ENCODE data around the gene ANKRD2. TPM values are rescaled to one million over a fixed set of nuclear protein-coding genes. Genes with fewer than 3 reads are reported as not detected.
A peak's percentile ranks its signal among the peaks of the same experiment; 100 is the strongest.

The ANKRD2 gene
- total and polyA plus RNA-seq, 2 donors from 2014 or later, result 3.6 to 10.0 TPM

DNA sequence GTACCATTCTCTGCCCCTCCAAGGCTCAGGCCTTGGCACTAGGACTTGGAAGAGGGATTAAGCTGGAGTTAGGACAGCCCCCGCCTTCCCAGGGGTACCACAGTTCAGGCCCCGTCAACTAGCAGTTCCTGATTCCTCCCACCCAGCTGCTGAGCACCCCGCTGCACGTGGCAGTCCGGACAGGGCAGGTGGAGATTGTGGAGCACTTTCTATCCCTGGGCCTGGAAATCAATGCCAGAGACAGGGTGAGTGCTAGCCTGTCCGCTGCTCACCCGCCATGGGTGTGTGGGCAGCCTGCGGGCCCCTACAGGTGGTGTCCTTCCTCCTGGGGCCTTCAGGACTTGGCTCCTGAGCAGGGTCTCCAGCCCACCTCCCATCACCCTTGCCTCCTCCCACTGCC lies 9.6 kb downstream of the ANKRD2 start:
- H3K27ac ChIP-seq (ENCODE audit: low read depth in 2 of 2, low read length in 2 of 2), result no peak overlapping the region
- no peak overlapping the region for H3K4me3 ChIP-seq (ENCODE audit: low read length in 3 of 3)
- TF ChIP-seq CTCF (IDR thresholded peaks at IDR 0.05; ENCODE audit: borderline replicate concordance, extremely low read depth, insufficient read depth), result no peak
- intact Hi-C loops (cut with DNase I), result no loop called here
- DNase-seq, result peak in 1 of 5 donors; percentile 22
- no peak for FAIRE-seq
- H3K27me3 ChIP-seq (ENCODE audit: control insufficient read depth, insufficient read depth, low read length), result no peaks in the 10 kb centered on the region
- no peak overlapping the region for H3K9ac ChIP-seq (ENCODE audit: low read length in 3 of 3)
- no peaks in the 10 kb centered on the region for H3K9me3 ChIP-seq (ENCODE audit: control insufficient read depth in 2 of 3, insufficient read depth in 1 of 3, low read length in 3 of 3)
- H3K36me3 ChIP-seq (ENCODE audit: control insufficient read depth in 2 of 3, insufficient read depth in 3 of 3, low read length in 3 of 3), result no peaks in the 10 kb centered on the region
- peaks cover 0 to 28% (median 15%) of the 10 kb centered on the region in 3 donors for H3K4me1 ChIP-seq (ENCODE audit: control insufficient read depth in 2 of 3, insufficient read depth in 2 of 3, low read depth in 1 of 3, low read length in 3 of 3)

- Histone ChIP-seq H3K9ac (ENCODE audit: low read length in 3 of 3) (peak overlapping the region in 1 of 3 donors; percentile 86), H3K9me3 (ENCODE audit: control insufficient read depth in 2 of 3, insufficient read depth in 1 of 3, low read length in 3 of 3) (no peaks in the 10 kb centered on the region), H3K27ac (ENCODE audit: low read depth in 2 of 2, low read length in 2 of 2) (peak overlapping the region; percentile 94 to 95), H3K27me3 (ENCODE audit: control insufficient read depth, insufficient read depth, low read length) (no peaks in the 10 kb centered on the region), H3K36me3 (ENCODE audit: control insufficient read depth in 2 of 3, insufficient read depth in 3 of 3, low read length in 3 of 3) (no peaks in the 10 kb centered on the region), H3K4me1 (ENCODE audit: control insufficient read depth in 2 of 3, insufficient read depth in 2 of 3, low read depth in 1 of 3, low read length in 3 of 3) (peaks cover 0 to 29% (median 15%) of the 10 kb centered on the region in 3 donors), H3K4me3 (ENCODE audit: low read length in 3 of 3) (no peak overlapping the region)
- no peak for TF ChIP-seq CTCF (IDR thresholded peaks at IDR 0.05; ENCODE audit: borderline replicate concordance, extremely low read depth, insufficient read depth)
- intact Hi-C loops (cut with DNase I), result no loop called here
- FAIRE-seq (no peak), DNase-seq (no peak)
Observed at GRCh38 chr10:97583476-97583875, 10.9 kb downstream of the ANKRD2 start.

DNA sequence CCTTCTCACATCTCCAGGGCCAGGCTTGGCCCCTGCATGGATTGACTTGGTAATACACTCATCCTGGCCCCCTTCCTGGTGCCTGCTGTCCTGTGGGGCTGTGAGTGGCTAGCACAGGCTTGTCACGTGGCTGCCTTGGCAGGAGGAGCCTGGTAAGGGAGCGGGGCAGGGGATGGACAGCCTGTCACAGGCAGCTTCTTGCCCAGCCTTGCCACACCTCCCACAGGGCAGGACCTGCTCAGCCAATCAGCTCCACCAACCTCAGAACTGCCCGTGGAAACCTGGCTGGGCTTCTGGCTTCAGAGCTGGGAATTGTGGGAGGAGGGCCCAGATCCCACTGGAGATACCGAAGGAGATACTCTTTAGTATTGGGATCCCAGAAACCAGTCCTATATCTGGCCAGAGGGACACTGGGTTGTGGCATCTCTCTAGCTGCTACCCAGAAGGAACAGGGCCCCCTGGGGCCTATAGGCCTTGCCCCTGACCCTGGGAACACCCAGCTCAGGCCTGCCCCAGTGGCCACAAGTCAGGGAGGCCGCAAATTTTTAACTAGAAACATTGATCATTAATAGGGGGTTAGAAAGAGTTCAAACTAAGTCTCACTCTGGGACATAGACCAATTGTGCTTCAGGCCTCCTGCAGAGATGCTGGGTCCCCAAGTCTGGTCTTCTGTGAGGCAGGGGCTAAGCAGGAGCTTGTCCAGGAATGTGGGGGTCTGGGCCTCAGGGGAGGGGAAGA lies 11.7 kb downstream of the ANKRD2 start, which contains the start of gene HOGA1:
HOGA1 (plus strand) TSS at position 330 of the 738 bp plus-strand sequence; CDS start at position 645, 315 bp downstream.
- Histone ChIP-seq H3K4me1 (ENCODE audit: control insufficient read depth in 2 of 3, insufficient read depth in 2 of 3, low read depth in 1 of 3, low read length in 3 of 3) (peaks cover 0 to 32% (median 17%) of the 10 kb centered on the region in 3 donors), H3K27ac (ENCODE audit: low read depth in 2 of 2, low read length in 2 of 2) (peak within 1 kb of the TSS; percentile 94 to 95), H3K27me3 (ENCODE audit: control insufficient read depth, insufficient read depth, low read length) (no peaks in the 10 kb centered on the region), H3K9me3 (ENCODE audit: control insufficient read depth in 2 of 3, insufficient read depth in 1 of 3, low read length in 3 of 3) (no peaks in the 10 kb centered on the region), H3K36me3 (ENCODE audit: control insufficient read depth in 2 of 3, insufficient read depth in 3 of 3, low read length in 3 of 3) (no peaks in the 10 kb centered on the region), H3K4me3 (ENCODE audit: low read length in 3 of 3) (peak within 1 kb of the TSS in 2 of 3 donors; percentile 40 to 76), H3K9ac (ENCODE audit: low read length in 3 of 3) (peak within 1 kb of the TSS in 1 of 3 donors; percentile 86)
- peak; percentile 21 for FAIRE-seq
- peak; percentile 86 to 95 (median 88) for DNase-seq
- TF ChIP-seq CTCF (IDR thresholded peaks at IDR 0.05; ENCODE audit: borderline replicate concordance, extremely low read depth, insufficient read depth), result no peak
- intact Hi-C loops (cut with DNase I), result no loop called here

Data from kidney (tissue), 14 donors.